Measurements from ENCODE around the gene SSBP3. TPM values are rescaled to one million over a fixed set of nuclear protein-coding genes. Genes with fewer than 3 reads are reported as not detected.
A peak's percentile ranks its signal among the peaks of the same experiment; 100 is the strongest.
"Not testable (repeated sequence)": the region's sequence is repeated elsewhere in the genome, so short reads cannot be mapped to it uniquely, and the experiment has no call there.

SSBP3 gene
- total RNA-seq, 3 donors from 2014 or later (not counting 1 experiment from before 2014, with no cell fraction given), result 162 to 224 (median 164) TPM

- no peak overlapping the region for H3K4me3 ChIP-seq (ENCODE audit: low read length)
- ATAC-seq, result no peak
- H3K36me3 Mint-ChIP-seq, result no peaks in the 10 kb centered on the region
- no peak overlapping the region for H3K4me3 Mint-ChIP-seq
- TF ChIP-seq CTCF (IDR thresholded peaks at IDR 0.05), result no peak
- H3K27me3 Mint-ChIP-seq (ENCODE audit: low read depth in 2 of 2), result no peaks in the 10 kb centered on the region
- no peaks in the 10 kb centered on the region for H3K9me3 Mint-ChIP-seq
- H3K27ac Mint-ChIP-seq, result peak overlapping the region; percentile 58 to 59
- H3K27me3 ChIP-seq (ENCODE audit: control insufficient read depth, insufficient read depth, low read length), result no peaks in the 10 kb centered on the region
- no peak for DNase-seq
- no peak overlapping the region for H3K27ac ChIP-seq (ENCODE audit: low read length)
- WGBS (ENCODE audit: insufficient coverage), result 87% methylated on average over 3 of the region's 3 CpGs
- peaks cover 0 to 30% of the 10 kb centered on the region in 2 donors for H3K4me1 Mint-ChIP-seq
- peaks cover 5% of the 10 kb centered on the region for H3K4me1 ChIP-seq (ENCODE audit: control insufficient read depth, insufficient read depth, low read length)
- no peaks in the 10 kb centered on the region for H3K9me3 ChIP-seq (ENCODE audit: control insufficient read depth, insufficient read depth, low read length)
- intact Hi-C loops (cut with micrococcal nuclease), result no loop called here
- H3K36me3 ChIP-seq (ENCODE audit: control insufficient read depth, insufficient read depth, low read length), result peaks cover 42% of the 10 kb centered on the region
Measured at GRCh38 chr1:54219688-54220003, 186.5 kb downstream of the SSBP3 start.

- no peak overlapping the region for H3K4me3 Mint-ChIP-seq
- DNase-seq, result no peak
- no peaks in the 10 kb centered on the region for H3K27me3 Mint-ChIP-seq (ENCODE audit: low read depth in 2 of 2)
Measured at GRCh38 chr1:54218883-54219687, 187.1 kb downstream of the SSBP3 start.

GRCh38 chr1:54215523-54215922 is 190.7 kb downstream of the SSBP3 start:
- Histone ChIP-seq H3K9me3 (ENCODE audit: control insufficient read depth, insufficient read depth, low read length) (no peaks in the 10 kb centered on the region), H3K4me1 (ENCODE audit: control insufficient read depth, insufficient read depth, low read length) (no peaks in the 10 kb centered on the region), H3K4me3 (ENCODE audit: low read length) (no peak overlapping the region), H3K27me3 (ENCODE audit: control insufficient read depth, insufficient read depth, low read length) (no peaks in the 10 kb centered on the region), H3K36me3 (ENCODE audit: control insufficient read depth, insufficient read depth, low read length) (peaks cover 79% of the 10 kb centered on the region), H3K27ac (ENCODE audit: low read length) (no peak overlapping the region)
- no peak for TF ChIP-seq CTCF (IDR thresholded peaks at IDR 0.05)
- no peak overlapping the region for H3K27ac Mint-ChIP-seq
- H3K4me1 Mint-ChIP-seq, result peaks cover 0 to 17% of the 10 kb centered on the region in 2 donors
- WGBS (ENCODE audit: insufficient coverage), result over 99% methylated on average over 9 of the region's 9 CpGs
- peaks cover 8% of the 10 kb centered on the region for H3K36me3 Mint-ChIP-seq
- intact Hi-C loops (cut with micrococcal nuclease), result no loop called here
- H3K27me3 Mint-ChIP-seq (ENCODE audit: low read depth in 2 of 2), result no peaks in the 10 kb centered on the region
- H3K9me3 Mint-ChIP-seq, result no peaks in the 10 kb centered on the region
- H3K4me3 Mint-ChIP-seq, result no peak overlapping the region
- no peak for DNase-seq
- no peak for ATAC-seq

More at GRCh38 chr1:54218883-54219687, 187.1 kb downstream of the SSBP3 start:
- WGBS (ENCODE audit: insufficient coverage), result 95% methylated on average over 9 of the region's 11 CpGs
- Mint-ChIP-seq H3K36me3 (no peaks in the 10 kb centered on the region), H3K4me1 (peaks cover 0 to 26% of the 10 kb centered on the region in 2 donors), H3K9me3 (no peaks in the 10 kb centered on the region), H3K27ac (peak overlapping the region; percentile 58 to 59)
- H3K27ac ChIP-seq (ENCODE audit: low read length), result no peak overlapping the region
- H3K4me1 ChIP-seq (ENCODE audit: control insufficient read depth, insufficient read depth, low read length), result peaks cover 5% of the 10 kb centered on the region
- no peak for ATAC-seq
- peaks cover 47% of the 10 kb centered on the region for H3K36me3 ChIP-seq (ENCODE audit: control insufficient read depth, insufficient read depth, low read length)
- no peaks in the 10 kb centered on the region for H3K27me3 ChIP-seq (ENCODE audit: control insufficient read depth, insufficient read depth, low read length)
- H3K4me3 ChIP-seq (ENCODE audit: low read length), result no peak overlapping the region
- no peaks in the 10 kb centered on the region for H3K9me3 ChIP-seq (ENCODE audit: control insufficient read depth, insufficient read depth, low read length)
- intact Hi-C loops (cut with micrococcal nuclease), result no loop called here
- TF ChIP-seq CTCF (IDR thresholded peaks at IDR 0.05), result no peak

- intact Hi-C loops (cut with micrococcal nuclease), result no loop called here
- no peaks in the 10 kb centered on the region for H3K27me3 ChIP-seq (ENCODE audit: control insufficient read depth, insufficient read depth, low read length)
- TF ChIP-seq CTCF (IDR thresholded peaks at IDR 0.05), result no peak
- Mint-ChIP-seq H3K4me3 (no peak overlapping the region), H3K27ac (peak overlapping the region in 1 of 2 donors; percentile 20), H3K9me3 (no peaks in the 10 kb centered on the region), H3K4me1 (peaks cover 0 to 7% of the 10 kb centered on the region in 2 donors), H3K27me3 (ENCODE audit: low read depth in 2 of 2) (no peaks in the 10 kb centered on the region), H3K36me3 (peaks cover 14% of the 10 kb centered on the region)
- WGBS (ENCODE audit: insufficient coverage), result 89% methylated on average over 1 of the region's 1 CpG
- no peak overlapping the region for H3K4me3 ChIP-seq (ENCODE audit: low read length)
- H3K9me3 ChIP-seq (ENCODE audit: control insufficient read depth, insufficient read depth, low read length), result no peaks in the 10 kb centered on the region
- H3K4me1 ChIP-seq (ENCODE audit: control insufficient read depth, insufficient read depth, low read length), result no peaks in the 10 kb centered on the region
- no peak overlapping the region for H3K27ac ChIP-seq (ENCODE audit: low read length)
- DNase-seq (no peak), ATAC-seq (no peak)
- peaks cover 87% of the 10 kb centered on the region for H3K36me3 ChIP-seq (ENCODE audit: control insufficient read depth, insufficient read depth, low read length)
Measured at GRCh38 chr1:54212872-54213271, 193.3 kb downstream of the SSBP3 start.

- DNase-seq; H3K9me3 Mint-ChIP-seq; H3K27ac ChIP-seq (ENCODE audit: low read length); ATAC-seq; H3K27me3 Mint-ChIP-seq (ENCODE audit: low read depth in 2 of 2); H3K27me3 ChIP-seq (ENCODE audit: control insufficient read depth, insufficient read depth, low read length); H3K4me1 ChIP-seq (ENCODE audit: control insufficient read depth, insufficient read depth, low read length); H3K9me3 ChIP-seq (ENCODE audit: control insufficient read depth, insufficient read depth, low read length); H3K4me3 Mint-ChIP-seq; H3K4me3 ChIP-seq (ENCODE audit: low read length); H3K27ac Mint-ChIP-seq: not testable (repeated sequence)
- H3K36me3 ChIP-seq (ENCODE audit: control insufficient read depth, insufficient read depth, low read length), result peaks cover 64% of the 10 kb centered on the region
- 67% methylated on average over 4 of the region's 4 CpGs for WGBS (ENCODE audit: insufficient coverage)
- intact Hi-C loops (cut with micrococcal nuclease), result loop anchor here (10.0 kb wide), 1 partner anchor 277 kb away; no protein-coding TSS in a partner anchor
- Mint-ChIP-seq H3K36me3 (peaks cover 20% of the 10 kb centered on the region), H3K4me1 (peaks cover under 1 to 12% of the 10 kb centered on the region in 2 donors)
Measured at GRCh38 chr1:54207896-54208295, 198.3 kb downstream of the SSBP3 start.

All from natural killer cell (primary cell).